SH-SY5Y (cell line): ENCODE data around the gene GPX5.

Experiments used
- GATA2 ChIP-seq: IDR thresholded peaks from 2 replicates; pipeline ENCODE4 v1.6.1; 2011; ENCODE audit warnings: mild to moderate bottlenecking, low read depth, low read length
- GATA3 ChIP-seq: IDR thresholded peaks from 2 replicates; pipeline ENCODE4 v1.6.1; 2011; ENCODE audit warnings: low read depth, mild to moderate bottlenecking, low read length, moderate library complexity

The GPX5 gene

DNA sequence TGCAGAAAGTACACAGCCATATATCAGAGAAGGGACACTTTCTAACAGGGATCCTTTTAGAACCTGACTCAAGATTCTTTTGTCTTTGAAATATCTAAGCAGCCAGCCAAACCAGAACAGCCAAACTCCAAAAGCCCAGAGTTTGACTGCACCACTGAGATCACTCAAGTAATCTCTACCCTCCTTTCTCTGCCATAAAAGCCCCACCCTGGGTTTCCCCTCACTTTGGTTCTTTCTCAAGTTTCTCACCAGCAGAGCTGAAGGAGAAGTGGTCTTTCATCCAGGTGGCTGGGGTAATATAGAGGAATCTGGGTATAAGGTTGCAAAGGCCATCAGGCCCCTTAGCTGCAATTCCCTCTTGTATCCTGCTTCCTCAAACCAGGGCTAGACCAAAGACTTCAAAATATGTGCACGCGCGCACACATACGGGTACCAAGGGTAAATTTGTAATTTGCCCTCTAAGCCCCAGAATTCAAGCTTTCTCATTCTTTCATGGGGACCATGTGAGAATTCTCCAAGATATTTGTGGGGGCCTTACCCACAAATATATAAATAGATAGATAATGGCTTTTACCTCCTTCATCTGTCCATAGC lies 42.9 kb downstream of the GPX5 start:
- no peak for TF ChIP-seq GATA2
- TF ChIP-seq GATA3, result no peak

DNA sequence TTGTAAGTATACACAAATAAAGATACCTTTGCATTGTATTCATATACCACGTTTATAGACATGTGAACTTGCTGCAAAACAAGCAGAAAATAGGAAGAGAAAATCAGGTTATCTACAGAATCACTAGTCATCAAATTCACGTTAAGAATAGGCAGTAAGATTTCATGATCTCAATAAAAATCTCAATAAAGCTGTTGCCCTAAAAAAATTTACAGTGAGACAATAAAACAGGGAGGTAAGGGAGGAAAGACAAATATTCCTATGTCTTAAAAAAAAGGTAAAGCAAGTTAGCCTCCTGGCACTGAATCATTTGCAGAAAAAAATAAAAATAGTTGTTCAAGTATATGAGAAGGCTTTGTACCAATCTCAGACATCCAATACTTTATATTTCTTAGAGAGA lies 44.1 kb downstream of the GPX5 start:
- no peak for TF ChIP-seq GATA2
- TF ChIP-seq GATA3, result no peak

DNA sequence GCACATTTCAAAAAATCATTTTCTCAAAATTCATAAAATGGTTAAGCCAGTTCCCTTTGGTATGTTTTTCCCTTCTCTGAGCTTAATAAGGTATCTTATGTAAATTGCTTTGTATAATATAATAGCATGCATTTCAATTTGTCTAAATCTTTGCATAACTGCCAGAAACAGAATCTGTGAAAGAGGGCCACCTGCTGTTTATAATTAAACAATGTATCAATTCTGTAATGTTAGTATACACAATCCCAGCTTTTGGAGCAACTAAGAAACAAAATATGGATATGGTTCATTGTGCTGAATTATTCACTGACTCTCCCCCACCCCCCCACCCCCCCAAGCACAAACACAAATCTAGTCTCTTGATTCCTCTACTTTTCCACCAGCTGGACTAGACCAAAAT lies 54.8 kb downstream of the GPX5 start:
- TF ChIP-seq GATA3 (no peak), GATA2 (no peak)

GRCh38 chr6:28583463-28583862 lies 57.8 kb downstream of the GPX5 start:
- no peak for TF ChIP-seq GATA3
- no peak for TF ChIP-seq GATA2
